ENCODE results near the gene CRACR2B.

DNA sequence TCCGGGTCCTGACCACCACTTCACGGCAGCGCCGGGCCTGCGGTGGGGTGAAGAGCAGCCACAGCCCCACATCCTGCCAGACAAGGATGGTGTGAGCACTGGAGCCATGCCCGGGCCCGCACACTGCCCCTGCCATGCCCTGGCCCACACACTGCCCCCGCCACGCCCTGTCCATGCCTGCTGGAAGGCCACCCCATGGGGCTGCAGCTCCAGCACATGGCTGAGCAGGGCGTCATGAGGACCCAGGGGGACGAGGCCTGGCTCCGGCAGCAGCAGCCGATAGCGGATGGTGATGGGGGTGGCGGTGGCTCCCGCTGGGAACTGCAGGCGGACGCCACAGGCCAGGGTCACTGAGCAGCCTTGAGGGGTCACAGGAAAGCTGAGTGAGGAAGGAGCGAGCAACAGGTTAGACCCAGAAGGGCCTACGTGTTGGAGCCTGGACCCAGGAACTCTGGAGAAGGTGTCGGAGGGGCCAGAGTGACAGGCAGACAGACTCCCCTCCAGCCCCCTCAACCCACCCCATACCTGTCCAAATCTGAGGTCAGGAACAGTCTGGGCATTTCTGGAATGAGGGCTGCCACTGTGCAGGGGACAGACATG lies 25.6 kb upstream of the CRACR2B start:
- TF ChIP-seq CTCF (IDR thresholded peaks at IDR 0.05), result no peak
- no peak for TF ChIP-seq POLR2A (IDR thresholded peaks at IDR 0.05)
